BLaER1 treated with 17β-estradiol and CSF1 and Interleukin-3, amounts not matched to agents 10 nM and 100 nM (cell line): ENCODE measurements around the gene RFTN1.
A peak's percentile ranks its signal among the peaks of the same experiment; 100 is the strongest.

Experiments used
- H3K27ac ChIP-seq, 11 experiments: shearing (Covaris generic); formaldehyde crosslinking; 2 replicates each; pipeline ENCODE4 v1.8.1; 2022
- H3K27me3 ChIP-seq, 11 experiments: shearing (Covaris generic); formaldehyde crosslinking; 2 replicates each; pipeline ENCODE4 v1.8.1; 2022
- H3K36me3 ChIP-seq, 11 experiments: shearing (Covaris generic); formaldehyde crosslinking; 2 replicates each; pipeline ENCODE4 v1.8.1; 2022
- H3K4me1 ChIP-seq, 10 experiments: shearing (Covaris generic); formaldehyde crosslinking; 2 replicates each; pipeline ENCODE4 v1.8.1; 2022
- H3K4me2 ChIP-seq, 11 experiments: shearing (Covaris generic); formaldehyde crosslinking; 2 replicates each; pipeline ENCODE4 v1.8.1; 2022
- H3K4me3 ChIP-seq, 10 experiments: shearing (Covaris generic); formaldehyde crosslinking; 2 replicates each; pipeline ENCODE4 v1.8.1; 2022
- H3K9ac ChIP-seq, 11 experiments: shearing (Covaris generic); formaldehyde crosslinking; 2 replicates each; pipeline ENCODE4 v1.8.1; 2022
- H3K9me3 ChIP-seq, 11 experiments: shearing (Covaris generic); formaldehyde crosslinking; replicated peaks in 1 of 11; 2 replicates each; pipeline ENCODE4 v1.8.1; 2022
- H4K20me1 ChIP-seq, 11 experiments: shearing (Covaris generic); formaldehyde crosslinking; 2 replicates each; pipeline ENCODE4 v1.8.1; 2022
- Cebpa-rat ChIP-seq, 11 experiments: shearing (Covaris generic); IDR thresholded peaks; 2 replicates each; pipeline ENCODE4 v1.8.1; 2022

RFTN1 gene

GRCh38 chr3:16474920-16475319 is 38.6 kb downstream of the RFTN1 start:
- peaks cover 0 to 58% (median 5%) of the 10 kb centered on the region in 11 experiments; a peak in 7 of 22 replicates for H4K20me1 ChIP-seq
- H3K36me3 ChIP-seq = peaks cover 97 to 100% (median 100%) of the 10 kb centered on the region in 11 experiments
- no peak overlapping the region for H3K27ac ChIP-seq
- H3K27me3 ChIP-seq = no peaks in the 10 kb centered on the region
- no peak for TF ChIP-seq Cebpa-rat (IDR thresholded peaks at IDR 0.05)
- H3K9me3 ChIP-seq = peaks cover 33 to 98% (median 87%) of the 10 kb centered on the region in 11 experiments
- no peak overlapping the region for H3K4me2 ChIP-seq
- H3K4me3 ChIP-seq = no peak overlapping the region
- peaks cover 0 to 22% (median 3%) of the 10 kb centered on the region in 10 experiments; a peak in 14 of 20 replicates for H3K4me1 ChIP-seq
- H3K9ac ChIP-seq = no peak overlapping the region

GRCh38 chr3:16474216-16474615 is 39.3 kb downstream of the RFTN1 start:
- Histone ChIP-seq H3K4me1 (peaks cover 5 to 29% (median 10%) of the 10 kb centered on the region in 10 experiments), H3K4me2 (no peak overlapping the region), H3K4me3 (no peak overlapping the region), H3K27me3 (no peaks in the 10 kb centered on the region), H3K36me3 (peaks cover 97 to 100% (median 100%) of the 10 kb centered on the region in 11 experiments), H3K9ac (no peak overlapping the region), H4K20me1 (peaks cover 0 to 58% (median 5%) of the 10 kb centered on the region in 11 experiments; a peak in 10 of 22 replicates), H3K27ac (no peak overlapping the region), H3K9me3 (peaks cover 34 to 97% (median 87%) of the 10 kb centered on the region in 11 experiments)
- no peak for TF ChIP-seq Cebpa-rat (IDR thresholded peaks at IDR 0.05)

DNA sequence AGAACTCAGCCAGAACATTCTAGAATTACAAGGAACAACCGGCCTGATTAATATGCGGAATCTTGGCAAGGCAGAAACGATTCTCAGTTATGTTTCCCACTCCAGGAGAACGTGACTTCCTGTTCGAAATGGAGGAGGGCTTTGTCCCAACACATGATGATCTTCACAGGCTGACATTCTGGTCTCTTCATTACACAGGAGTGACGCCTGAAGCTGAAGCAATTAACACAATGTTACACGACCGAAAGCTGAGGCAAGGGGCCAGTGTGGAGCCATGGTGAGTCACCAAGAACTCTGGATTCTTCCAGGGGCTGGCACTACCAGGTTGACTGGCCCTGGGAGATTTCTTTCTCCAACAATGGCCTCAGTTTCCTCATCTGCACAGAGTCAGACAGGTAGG is 40.9 kb downstream of the RFTN1 start:
- Histone ChIP-seq H3K27me3 (no peaks in the 10 kb centered on the region), H4K20me1 (peaks cover 0 to 75% (median 13%) of the 10 kb centered on the region in 11 experiments; a peak in 12 of 22 replicates), H3K9ac (no peak overlapping the region), H3K27ac (no peak overlapping the region), H3K4me1 (peaks cover 21 to 45% (median 26%) of the 10 kb centered on the region in 10 experiments), H3K36me3 (peaks cover 81 to 95% (median 86%) of the 10 kb centered on the region in 11 experiments), H3K9me3 (peaks cover 31 to 81% (median 71%) of the 10 kb centered on the region in 11 experiments), H3K4me2 (peak overlapping the region in 2 of 11 experiments; percentile 25 to 31; a peak in 2 of 22 replicates), H3K4me3 (no peak overlapping the region)
- no peak for TF ChIP-seq Cebpa-rat (IDR thresholded peaks at IDR 0.05)

DNA sequence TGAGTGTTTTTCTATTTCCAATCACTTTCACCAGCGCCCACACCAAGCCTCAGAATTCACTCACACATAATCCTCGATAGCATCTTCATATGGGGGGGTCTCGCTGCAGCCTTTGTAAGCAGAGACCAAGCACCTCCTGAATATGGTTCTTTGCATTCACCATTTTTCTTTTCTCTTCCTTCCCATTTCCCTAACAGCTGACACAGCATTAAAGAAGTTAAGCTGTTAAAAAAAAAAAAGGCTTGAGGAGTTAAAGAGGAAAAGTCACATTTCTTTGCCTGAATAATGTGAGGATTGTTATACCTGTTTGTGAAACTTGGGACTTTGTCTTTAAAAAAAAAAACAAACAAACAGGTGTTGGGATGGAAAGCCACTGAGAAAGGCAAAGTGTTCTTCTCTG is 41.6 kb downstream of the RFTN1 start:
- Histone ChIP-seq H3K4me2 (peak overlapping the region in 2 of 11 experiments; percentile 25 to 31; a peak in 3 of 22 replicates), H3K4me1 (peaks cover 25 to 48% (median 30%) of the 10 kb centered on the region in 10 experiments), H3K9me3 (peaks cover 28 to 77% (median 64%) of the 10 kb centered on the region in 11 experiments), H3K27ac (no peak overlapping the region; a peak in 1 of 22 replicates), H4K20me1 (peaks cover 0 to 77% (median 17%) of the 10 kb centered on the region in 11 experiments; a peak in 13 of 22 replicates), H3K27me3 (no peaks in the 10 kb centered on the region), H3K36me3 (peaks cover 78 to 95% (median 86%) of the 10 kb centered on the region in 11 experiments), H3K4me3 (no peak overlapping the region), H3K9ac (peak overlapping the region in 1 of 11 experiments; percentile 54; a peak in 1 of 22 replicates)
- no peak for TF ChIP-seq Cebpa-rat (IDR thresholded peaks at IDR 0.05)

DNA sequence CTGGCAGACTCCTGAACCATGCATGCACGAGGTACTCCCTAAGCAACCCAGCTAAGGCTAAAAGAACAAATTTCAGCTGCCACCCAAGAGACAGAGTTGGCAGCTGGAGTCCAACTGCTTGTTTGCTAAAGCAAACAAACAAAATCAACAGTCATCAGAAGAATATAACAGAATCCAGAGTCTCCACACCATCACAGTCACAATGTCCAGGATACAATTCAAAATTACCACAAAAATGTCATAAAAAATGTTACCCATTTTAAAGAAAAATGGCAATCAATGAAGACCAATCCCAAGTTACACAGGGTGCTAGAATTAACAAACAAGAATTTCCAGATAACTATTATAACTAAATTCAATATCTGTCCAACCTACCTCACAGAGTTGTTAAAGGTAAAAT is 42.9 kb downstream of the RFTN1 start:
- no peak overlapping the region for H3K9ac ChIP-seq
- no peak overlapping the region for H3K27ac ChIP-seq
- no peak overlapping the region for H3K4me2 ChIP-seq
- H3K4me3 ChIP-seq = no peak overlapping the region
- H3K9me3 ChIP-seq = peaks cover 23 to 69% (median 52%) of the 10 kb centered on the region in 11 experiments
- peaks cover 76 to 95% (median 86%) of the 10 kb centered on the region in 11 experiments for H3K36me3 ChIP-seq
- H3K4me1 ChIP-seq = peaks cover 25 to 48% (median 30%) of the 10 kb centered on the region in 10 experiments
- H3K27me3 ChIP-seq = no peaks in the 10 kb centered on the region
- peaks cover 0 to 77% (median 18%) of the 10 kb centered on the region in 11 experiments; a peak in 13 of 22 replicates for H4K20me1 ChIP-seq
- no peak for TF ChIP-seq Cebpa-rat (IDR thresholded peaks at IDR 0.05)

DNA sequence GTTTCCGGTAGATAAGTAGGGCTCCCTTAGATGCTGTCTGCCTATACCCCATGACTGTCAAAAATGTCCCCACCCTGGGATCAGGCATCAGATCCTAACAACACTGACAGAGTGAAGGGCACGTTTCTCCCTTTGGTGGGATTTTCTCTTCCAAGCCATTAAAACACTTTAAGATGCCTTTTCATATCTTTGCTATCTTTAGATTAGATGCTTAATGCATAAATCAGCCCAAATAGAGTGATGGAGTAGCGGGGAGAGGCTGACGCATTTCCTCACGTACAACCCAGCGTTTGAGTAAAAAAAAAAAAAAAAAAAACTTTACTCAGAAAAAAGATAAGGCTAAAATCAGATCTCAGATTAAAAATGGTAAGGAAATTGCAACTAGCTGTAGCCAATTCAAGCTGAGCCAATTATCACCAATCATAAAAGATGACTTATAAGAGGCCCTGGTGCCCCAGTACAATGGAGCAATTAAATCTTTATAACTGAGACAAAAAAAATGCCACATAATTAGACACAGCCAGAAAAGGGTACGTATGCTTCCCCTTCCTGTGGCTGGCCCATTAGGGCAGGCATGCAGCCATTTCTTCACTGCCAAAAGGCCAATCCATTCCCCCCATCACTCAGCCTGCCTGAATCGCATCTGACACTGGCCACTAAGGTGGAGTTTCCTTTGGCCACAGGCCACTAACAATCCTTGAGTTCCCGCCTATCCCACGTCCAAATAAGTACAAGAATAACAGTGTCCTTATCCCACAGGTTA is 45.0 kb downstream of the RFTN1 start:
- H3K4me1 ChIP-seq = peaks cover 29 to 59% (median 38%) of the 10 kb centered on the region in 10 experiments
- H4K20me1 ChIP-seq = peaks cover 0 to 76% (median 17%) of the 10 kb centered on the region in 11 experiments; a peak in 13 of 22 replicates
- H3K27me3 ChIP-seq = no peaks in the 10 kb centered on the region
- peak overlapping the region; percentile 46 to 79 (median 68) for H3K4me2 ChIP-seq
- peak overlapping the region in 2 of 11 experiments; percentile 10 to 19; a peak in 1 of 22 replicates for H3K9ac ChIP-seq
- peak overlapping the region in 1 of 10 experiments; percentile 28; a peak in 2 of 20 replicates for H3K4me3 ChIP-seq
- H3K9me3 ChIP-seq = peaks cover 18 to 62% (median 47%) of the 10 kb centered on the region in 11 experiments
- H3K36me3 ChIP-seq = peaks cover 62 to 95% (median 86%) of the 10 kb centered on the region in 11 experiments
- H3K27ac ChIP-seq = peak overlapping the region in 3 of 11 experiments; percentile 3 to 24 (median 7); a peak in 2 of 22 replicates
- TF ChIP-seq Cebpa-rat (IDR thresholded peaks at IDR 0.05) = no peak

DNA sequence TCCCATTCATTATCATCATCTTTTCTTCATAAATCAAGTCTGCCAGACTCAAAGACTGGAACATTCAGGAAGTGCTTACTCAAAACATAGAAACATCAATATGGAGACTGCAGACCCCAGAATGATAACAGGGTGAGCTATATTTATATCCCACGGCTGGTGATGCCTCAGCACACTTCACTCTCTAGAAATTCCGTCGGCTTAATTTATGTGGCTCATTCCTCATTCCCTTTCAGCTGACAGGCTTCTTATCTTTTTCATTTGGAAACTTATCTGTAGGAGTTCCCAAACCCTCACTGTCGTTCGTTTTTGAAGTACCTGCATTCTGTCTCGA is 45.5 kb downstream of the RFTN1 start:
- H3K9me3 ChIP-seq = peaks cover 18 to 56% (median 42%) of the 10 kb centered on the region in 11 experiments
- peaks cover 58 to 89% (median 80%) of the 10 kb centered on the region in 11 experiments for H3K36me3 ChIP-seq
- H3K9ac ChIP-seq = peak overlapping the region in 2 of 11 experiments; percentile 10 to 19; a peak in 1 of 22 replicates
- peaks cover 32 to 62% (median 41%) of the 10 kb centered on the region in 10 experiments for H3K4me1 ChIP-seq
- H4K20me1 ChIP-seq = peaks cover 0 to 72% (median 17%) of the 10 kb centered on the region in 11 experiments; a peak in 13 of 22 replicates
- H3K4me3 ChIP-seq = peak overlapping the region in 1 of 10 experiments; percentile 28; a peak in 2 of 20 replicates
- H3K27ac ChIP-seq = peak overlapping the region in 5 of 11 experiments; percentile 3 to 24 (median 10); a peak in 2 of 22 replicates
- TF ChIP-seq Cebpa-rat (IDR thresholded peaks at IDR 0.05) = no peak
- H3K4me2 ChIP-seq = peak overlapping the region; percentile 46 to 79 (median 68)
- H3K27me3 ChIP-seq = no peaks in the 10 kb centered on the region

DNA sequence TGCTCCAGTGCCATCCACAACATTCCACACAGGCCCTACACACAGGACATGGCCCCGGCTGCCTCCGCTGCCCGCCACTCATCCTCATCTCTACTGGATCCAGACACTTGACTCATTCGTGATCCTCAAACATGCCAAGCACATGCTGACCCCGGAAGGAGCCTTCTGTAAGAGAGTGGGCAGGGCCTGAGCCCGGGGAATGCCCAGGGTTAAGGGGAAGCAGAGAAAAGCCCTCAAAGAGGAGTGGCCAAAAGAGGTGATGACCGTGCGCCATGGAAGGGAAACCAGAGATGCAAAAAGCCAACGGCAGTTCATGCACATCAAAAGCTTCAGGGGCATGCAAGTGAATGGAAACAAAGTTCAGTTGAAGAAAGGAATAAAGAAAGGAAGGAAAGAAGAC is 46.1 kb downstream of the RFTN1 start:
- Histone ChIP-seq H4K20me1 (peaks cover 0 to 76% (median 23%) of the 10 kb centered on the region in 11 experiments; a peak in 13 of 22 replicates), H3K27ac (peak overlapping the region in 3 of 11 experiments; percentile 10 to 24 (median 17); a peak in 1 of 22 replicates), H3K9ac (no peak overlapping the region), H3K36me3 (peaks cover 52 to 87% (median 76%) of the 10 kb centered on the region in 11 experiments), H3K27me3 (no peaks in the 10 kb centered on the region), H3K4me2 (peak overlapping the region; percentile 46 to 79 (median 68)), H3K4me1 (peaks cover 38 to 63% (median 47%) of the 10 kb centered on the region in 10 experiments), H3K4me3 (no peak overlapping the region; a peak in 1 of 20 replicates), H3K9me3 (peaks cover 18 to 51% (median 36%) of the 10 kb centered on the region in 11 experiments)
- no peak for TF ChIP-seq Cebpa-rat (IDR thresholded peaks at IDR 0.05)
